Panc1 (cell line): ENCODE measurements around the gene BHLHA15.

Experiments used
- TCF7L2 ChIP-seq: IDR thresholded peaks from 2 replicates; pipeline ENCODE4 v1.6.1; 2011; ENCODE audit warnings: mild to moderate bottlenecking, low read depth, low read length, inconsistent platforms
- TF ChIP-seq, protein P1 (sequence below): fragments of 450-650 bp; IDR thresholded peaks from 2 replicates; pipeline ENCODE4 v1.5.1; 2017; ENCODE audit warnings: mild to moderate bottlenecking
- TF ChIP-seq, protein P2 (sequence below), 2 experiments: IDR thresholded peaks; 2 replicates each; pipeline ENCODE4 v1.6.1; 2011 to 2012; ENCODE audit warnings: low read depth in 2 of 2, control low read depth in 1 of 2, low read length in 1 of 2, mild to moderate bottlenecking in 1 of 2, moderate library complexity in 1 of 2; ENCODE audit not compliant: insufficient read depth in 1 of 2

- TF ChIP-seq, protein P1, sequence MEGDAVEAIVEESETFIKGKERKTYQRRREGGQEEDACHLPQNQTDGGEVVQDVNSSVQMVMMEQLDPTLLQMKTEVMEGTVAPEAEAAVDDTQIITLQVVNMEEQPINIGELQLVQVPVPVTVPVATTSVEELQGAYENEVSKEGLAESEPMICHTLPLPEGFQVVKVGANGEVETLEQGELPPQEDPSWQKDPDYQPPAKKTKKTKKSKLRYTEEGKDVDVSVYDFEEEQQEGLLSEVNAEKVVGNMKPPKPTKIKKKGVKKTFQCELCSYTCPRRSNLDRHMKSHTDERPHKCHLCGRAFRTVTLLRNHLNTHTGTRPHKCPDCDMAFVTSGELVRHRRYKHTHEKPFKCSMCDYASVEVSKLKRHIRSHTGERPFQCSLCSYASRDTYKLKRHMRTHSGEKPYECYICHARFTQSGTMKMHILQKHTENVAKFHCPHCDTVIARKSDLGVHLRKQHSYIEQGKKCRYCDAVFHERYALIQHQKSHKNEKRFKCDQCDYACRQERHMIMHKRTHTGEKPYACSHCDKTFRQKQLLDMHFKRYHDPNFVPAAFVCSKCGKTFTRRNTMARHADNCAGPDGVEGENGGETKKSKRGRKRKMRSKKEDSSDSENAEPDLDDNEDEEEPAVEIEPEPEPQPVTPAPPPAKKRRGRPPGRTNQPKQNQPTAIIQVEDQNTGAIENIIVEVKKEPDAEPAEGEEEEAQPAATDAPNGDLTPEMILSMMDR, result no peak
- TF ChIP-seq TCF7L2, result no peak
- TF ChIP-seq, protein P2, sequence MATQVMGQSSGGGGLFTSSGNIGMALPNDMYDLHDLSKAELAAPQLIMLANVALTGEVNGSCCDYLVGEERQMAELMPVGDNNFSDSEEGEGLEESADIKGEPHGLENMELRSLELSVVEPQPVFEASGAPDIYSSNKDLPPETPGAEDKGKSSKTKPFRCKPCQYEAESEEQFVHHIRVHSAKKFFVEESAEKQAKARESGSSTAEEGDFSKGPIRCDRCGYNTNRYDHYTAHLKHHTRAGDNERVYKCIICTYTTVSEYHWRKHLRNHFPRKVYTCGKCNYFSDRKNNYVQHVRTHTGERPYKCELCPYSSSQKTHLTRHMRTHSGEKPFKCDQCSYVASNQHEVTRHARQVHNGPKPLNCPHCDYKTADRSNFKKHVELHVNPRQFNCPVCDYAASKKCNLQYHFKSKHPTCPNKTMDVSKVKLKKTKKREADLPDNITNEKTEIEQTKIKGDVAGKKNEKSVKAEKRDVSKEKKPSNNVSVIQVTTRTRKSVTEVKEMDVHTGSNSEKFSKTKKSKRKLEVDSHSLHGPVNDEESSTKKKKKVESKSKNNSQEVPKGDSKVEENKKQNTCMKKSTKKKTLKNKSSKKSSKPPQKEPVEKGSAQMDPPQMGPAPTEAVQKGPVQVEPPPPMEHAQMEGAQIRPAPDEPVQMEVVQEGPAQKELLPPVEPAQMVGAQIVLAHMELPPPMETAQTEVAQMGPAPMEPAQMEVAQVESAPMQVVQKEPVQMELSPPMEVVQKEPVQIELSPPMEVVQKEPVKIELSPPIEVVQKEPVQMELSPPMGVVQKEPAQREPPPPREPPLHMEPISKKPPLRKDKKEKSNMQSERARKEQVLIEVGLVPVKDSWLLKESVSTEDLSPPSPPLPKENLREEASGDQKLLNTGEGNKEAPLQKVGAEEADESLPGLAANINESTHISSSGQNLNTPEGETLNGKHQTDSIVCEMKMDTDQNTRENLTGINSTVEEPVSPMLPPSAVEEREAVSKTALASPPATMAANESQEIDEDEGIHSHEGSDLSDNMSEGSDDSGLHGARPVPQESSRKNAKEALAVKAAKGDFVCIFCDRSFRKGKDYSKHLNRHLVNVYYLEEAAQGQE (IDR thresholded peaks at IDR 0.05; ENCODE audit: insufficient read depth in 1 of 2, low read depth in 2 of 2, low read length in 1 of 2), result no peak
Observed at GRCh38 chr7:98230746-98231471, 19.7 kb downstream of the BHLHA15 start.
